ENCODE measurements around the gene RNF213.

The RNF213 gene

GRCh38 chr17:80363120-80363515, 102.5 kb downstream of the RNF213 start:
- H3K4me1 ChIP-seq (ENCODE audit: control insufficient read depth, insufficient read depth, low read depth, low read length) = no peaks in the 10 kb centered on the region

GRCh38 chr17:80363518-80364090, 103.0 kb downstream of the RNF213 start:
- Histone ChIP-seq H3K9ac (ENCODE audit: low read length) (no peak overlapping the region), H3K4me1 (ENCODE audit: control insufficient read depth, insufficient read depth, low read depth, low read length) (no peaks in the 10 kb centered on the region), H4K91ac (ENCODE audit: low read length) (no peak overlapping the region), H2AK5ac (ENCODE audit: low read length, severe bottlenecking) (no peak overlapping the region), H2BK120ac (ENCODE audit: low read depth, low read length) (no peak overlapping the region), H2AFZ (ENCODE audit: low read depth, low read length) (no peak overlapping the region), H3K23ac (ENCODE audit: low read length in 2 of 2) (no peak overlapping the region), H4K8ac (ENCODE audit: low read length) (no peak overlapping the region), H2BK12ac (ENCODE audit: low read length in 2 of 2) (no peak overlapping the region), H3K14ac (ENCODE audit: low read length in 2 of 2) (no peak overlapping the region), H3K36me3 (ENCODE audit: control insufficient read depth in 1 of 2, insufficient read depth in 2 of 2, low read depth in 1 of 2, low read length in 2 of 2) (peaks cover 79 to 97% of the 10 kb centered on the region in 2 experiments), H2BK15ac (ENCODE audit: low read depth, poor library complexity, severe bottlenecking) (no peak overlapping the region), H3K4me3 (ENCODE audit: insufficient read depth in 1 of 2, low read depth in 1 of 2, low read length in 2 of 2) (peak overlapping the region in 1 of 2 experiments; percentile 4), H3K79me1 (replicated peaks; ENCODE audit: low read length, poor library complexity, severe bottlenecking) (peaks cover 11% of the 10 kb centered on the region), H3K27ac (ENCODE audit: low read length, poor library complexity, severe bottlenecking) (no peak overlapping the region), H3K18ac (ENCODE audit: low read depth in 1 of 2, low read length in 2 of 2) (no peak overlapping the region), H3K4ac (ENCODE audit: low read depth in 1 of 2, low read length in 2 of 2) (no peak overlapping the region), H3K9me3 (ENCODE audit: control insufficient read depth, low read length) (no peaks in the 10 kb centered on the region), H2BK5ac (ENCODE audit: low read depth, low read length, poor library complexity, severe bottlenecking) (no peak overlapping the region), H3K4me2 (ENCODE audit: low read length, poor library complexity, severe bottlenecking) (no peak overlapping the region), H3K27me3 (ENCODE audit: control insufficient read depth in 1 of 2, insufficient read depth in 1 of 2, low read length in 2 of 2) (no peaks in the 10 kb centered on the region)
- no peak for DNase-seq
- 97% methylated on average over 28 of the region's 28 CpGs for WGBS

More at GRCh38 chr17:80363120-80363515, 102.5 kb downstream of the RNF213 start:
- Histone ChIP-seq H3K14ac (ENCODE audit: low read length in 2 of 2) (no peak overlapping the region), H3K18ac (ENCODE audit: low read depth in 1 of 2, low read length in 2 of 2) (no peak overlapping the region), H3K9ac (ENCODE audit: low read length) (no peak overlapping the region), H3K4me3 (ENCODE audit: insufficient read depth in 1 of 2, low read depth in 1 of 2, low read length in 2 of 2) (no peak overlapping the region), H2BK120ac (ENCODE audit: low read depth, low read length) (no peak overlapping the region), H2BK15ac (ENCODE audit: low read depth, poor library complexity, severe bottlenecking) (no peak overlapping the region), H2AK5ac (ENCODE audit: low read length, severe bottlenecking) (no peak overlapping the region), H3K23ac (ENCODE audit: low read length in 2 of 2) (no peak overlapping the region), H3K4ac (ENCODE audit: low read depth in 1 of 2, low read length in 2 of 2) (no peak overlapping the region), H2AFZ (ENCODE audit: low read depth, low read length) (no peak overlapping the region), H3K79me1 (replicated peaks; ENCODE audit: low read length, poor library complexity, severe bottlenecking) (peaks cover 11% of the 10 kb centered on the region), H2BK12ac (ENCODE audit: low read length in 2 of 2) (no peak overlapping the region), H4K8ac (ENCODE audit: low read length) (no peak overlapping the region), H3K9me3 (ENCODE audit: control insufficient read depth, low read length) (no peaks in the 10 kb centered on the region), H3K27ac (ENCODE audit: low read length, poor library complexity, severe bottlenecking) (no peak overlapping the region), H4K91ac (ENCODE audit: low read length) (no peak overlapping the region), H3K4me2 (ENCODE audit: low read length, poor library complexity, severe bottlenecking) (no peak overlapping the region), H3K36me3 (ENCODE audit: control insufficient read depth in 1 of 2, insufficient read depth in 2 of 2, low read depth in 1 of 2, low read length in 2 of 2) (peaks cover 82 to 97% of the 10 kb centered on the region in 2 experiments), H2BK5ac (ENCODE audit: low read depth, low read length, poor library complexity, severe bottlenecking) (no peak overlapping the region), H3K27me3 (ENCODE audit: control insufficient read depth in 1 of 2, insufficient read depth in 1 of 2, low read length in 2 of 2) (no peaks in the 10 kb centered on the region)
- DNase-seq = no peak
- WGBS = 95% methylated on average over 11 of the region's 12 CpGs

GRCh38 chr17:80364091-80364691, 103.5 kb downstream of the RNF213 start:
- H2AK5ac ChIP-seq (ENCODE audit: low read length, severe bottlenecking) = no peak overlapping the region
- no peak overlapping the region for H2AFZ ChIP-seq (ENCODE audit: low read depth, low read length)
- H3K4me1 ChIP-seq (ENCODE audit: control insufficient read depth, insufficient read depth, low read depth, low read length) = no peaks in the 10 kb centered on the region
- H3K14ac ChIP-seq (ENCODE audit: low read length in 2 of 2) = no peak overlapping the region
- no peak overlapping the region for H2BK15ac ChIP-seq (ENCODE audit: low read depth, poor library complexity, severe bottlenecking)
- H3K9ac ChIP-seq (ENCODE audit: low read length) = no peak overlapping the region
- DNase-seq = peak; percentile 4
- H3K9me3 ChIP-seq (ENCODE audit: control insufficient read depth, low read length) = no peaks in the 10 kb centered on the region
- no peak overlapping the region for H4K91ac ChIP-seq (ENCODE audit: low read length)
- no peak overlapping the region for H3K18ac ChIP-seq (ENCODE audit: low read depth in 1 of 2, low read length in 2 of 2)
- H3K27me3 ChIP-seq (ENCODE audit: control insufficient read depth in 1 of 2, insufficient read depth in 1 of 2, low read length in 2 of 2) = no peaks in the 10 kb centered on the region
- H3K36me3 ChIP-seq (ENCODE audit: control insufficient read depth in 1 of 2, insufficient read depth in 2 of 2, low read depth in 1 of 2, low read length in 2 of 2) = peaks cover 75 to 97% of the 10 kb centered on the region in 2 experiments
- no peak overlapping the region for H2BK5ac ChIP-seq (ENCODE audit: low read depth, low read length, poor library complexity, severe bottlenecking)
- H3K79me1 ChIP-seq (replicated peaks; ENCODE audit: low read length, poor library complexity, severe bottlenecking) = peaks cover 11% of the 10 kb centered on the region
- no peak overlapping the region for H3K23ac ChIP-seq (ENCODE audit: low read length in 2 of 2)
- no peak overlapping the region for H4K8ac ChIP-seq (ENCODE audit: low read length)
- no peak overlapping the region for H3K4ac ChIP-seq (ENCODE audit: low read depth in 1 of 2, low read length in 2 of 2)
- H2BK12ac ChIP-seq (ENCODE audit: low read length in 2 of 2) = no peak overlapping the region
- WGBS = 90% methylated on average over 27 of the region's 29 CpGs
- H3K27ac ChIP-seq (ENCODE audit: low read length, poor library complexity, severe bottlenecking) = no peak overlapping the region
- no peak overlapping the region for H3K4me3 ChIP-seq (ENCODE audit: insufficient read depth in 1 of 2, low read depth in 1 of 2, low read length in 2 of 2)
- no peak overlapping the region for H3K4me2 ChIP-seq (ENCODE audit: low read length, poor library complexity, severe bottlenecking)
- H2BK120ac ChIP-seq (ENCODE audit: low read depth, low read length) = no peak overlapping the region

GRCh38 chr17:80365001-80365965, 104.6 kb downstream of the RNF213 start:
- no peak overlapping the region for H3K9ac ChIP-seq (ENCODE audit: low read length)

More at GRCh38 chr17:80365001-80365965, 104.6 kb downstream of the RNF213 start:
- 93% methylated on average over 22 of the region's 29 CpGs for WGBS
- no peaks in the 10 kb centered on the region for H3K4me1 ChIP-seq (ENCODE audit: control insufficient read depth, insufficient read depth, low read depth, low read length)
- H4K91ac ChIP-seq (ENCODE audit: low read length) = no peak overlapping the region
- peak overlapping the region in 1 of 2 experiments; percentile 12 for H2BK12ac ChIP-seq (ENCODE audit: low read length in 2 of 2)
- no peak overlapping the region for H3K27ac ChIP-seq (ENCODE audit: low read length, poor library complexity, severe bottlenecking)
- H3K4me2 ChIP-seq (ENCODE audit: low read length, poor library complexity, severe bottlenecking) = no peak overlapping the region
- no peak overlapping the region for H2BK15ac ChIP-seq (ENCODE audit: low read depth, poor library complexity, severe bottlenecking)
- H2AK5ac ChIP-seq (ENCODE audit: low read length, severe bottlenecking) = no peak overlapping the region
- H3K27me3 ChIP-seq (ENCODE audit: control insufficient read depth in 1 of 2, insufficient read depth in 1 of 2, low read length in 2 of 2) = no peaks in the 10 kb centered on the region
- H3K4me3 ChIP-seq (ENCODE audit: insufficient read depth in 1 of 2, low read depth in 1 of 2, low read length in 2 of 2) = no peak overlapping the region
- peaks cover 75 to 97% of the 10 kb centered on the region in 2 experiments for H3K36me3 ChIP-seq (ENCODE audit: control insufficient read depth in 1 of 2, insufficient read depth in 2 of 2, low read depth in 1 of 2, low read length in 2 of 2)
- no peak overlapping the region for H2BK120ac ChIP-seq (ENCODE audit: low read depth, low read length)
- H3K4ac ChIP-seq (ENCODE audit: low read depth in 1 of 2, low read length in 2 of 2) = peak overlapping the region in 1 of 2 experiments; percentile 20
- no peak for DNase-seq
- no peak overlapping the region for H2BK5ac ChIP-seq (ENCODE audit: low read depth, low read length, poor library complexity, severe bottlenecking)
- no peak overlapping the region for H3K14ac ChIP-seq (ENCODE audit: low read length in 2 of 2)
- peaks cover 11% of the 10 kb centered on the region for H3K79me1 ChIP-seq (replicated peaks; ENCODE audit: low read length, poor library complexity, severe bottlenecking)
- H3K18ac ChIP-seq (ENCODE audit: low read depth in 1 of 2, low read length in 2 of 2) = no peak overlapping the region
- no peak overlapping the region for H2AFZ ChIP-seq (ENCODE audit: low read depth, low read length)
- H3K23ac ChIP-seq (ENCODE audit: low read length in 2 of 2) = no peak overlapping the region
- H4K8ac ChIP-seq (ENCODE audit: low read length) = peak overlapping the region; percentile 6
- H3K9me3 ChIP-seq (ENCODE audit: control insufficient read depth, low read length) = no peaks in the 10 kb centered on the region
